Lower lobe of right lung (tissue), 2 donors: ENCODE results near the gene AARS1. TPM values are rescaled to one million over a fixed set of nuclear protein-coding genes. Genes with fewer than 3 reads are reported as not detected.
"Not testable (repeated sequence)": the region's sequence is repeated elsewhere in the genome, so short reads cannot be mapped to it uniquely, and the experiment has no call there.

Experiments used
- ATAC-seq, 2 donors: fragments of 200-7000 bp; cut with Tn5 transposase; one replicate each; pipeline ENCODE4 v1.9.1; 2020 to 2022; ENCODE audit warnings: mild to moderate bottlenecking in 2 of 2, moderate library complexity in 2 of 2
- DNase-seq: peaks from one replicate; pipeline ENCODE4 v3.0.0-alpha.2; 2020
- H3K27ac ChIP-seq: fragments of 200-600 bp; one replicate; pipeline ENCODE4 v1.8.0; 2022
- H3K27me3 ChIP-seq: fragments of 200-600 bp; one replicate; pipeline ENCODE4 v1.8.0; 2022; ENCODE audit warnings: low read depth
- H3K36me3 ChIP-seq: fragments of 200-600 bp; one replicate; pipeline ENCODE4 v1.8.0; 2022; ENCODE audit warnings: mild to moderate bottlenecking
- H3K4me1 ChIP-seq: fragments of 200-600 bp; one replicate; pipeline ENCODE4 v1.8.0; 2022
- H3K4me3 ChIP-seq: fragments of 200-600 bp; one replicate; pipeline ENCODE4 v1.8.0; 2022; ENCODE audit warnings: mild to moderate bottlenecking
- H3K9me3 ChIP-seq: fragments of 200-600 bp; one replicate; pipeline ENCODE4 v1.8.0; 2022
- intact Hi-C: fragments of 100-400 bp; cut with DNase I; formaldehyde crosslinking; loops from one replicate; pipeline ENCODE4 v1.11.0; 2022
- total RNA-seq: library from RNA; stranded (reverse); fragmentation: NEBNext Ultra II Directional; extraction: Animal tissue kit (Norgen Biotek cat#: 25700); gene quantifications from one replicate; pipeline ENCODE4 v1.2.1, GENCODE V29; 2021
- donor health status: DM: no; HTN: yes; CAD: no; lungs with severe emphysema.

The AARS1 gene
- total RNA-seq, 1 donor from 2014 or later = 101 TPM

DNA sequence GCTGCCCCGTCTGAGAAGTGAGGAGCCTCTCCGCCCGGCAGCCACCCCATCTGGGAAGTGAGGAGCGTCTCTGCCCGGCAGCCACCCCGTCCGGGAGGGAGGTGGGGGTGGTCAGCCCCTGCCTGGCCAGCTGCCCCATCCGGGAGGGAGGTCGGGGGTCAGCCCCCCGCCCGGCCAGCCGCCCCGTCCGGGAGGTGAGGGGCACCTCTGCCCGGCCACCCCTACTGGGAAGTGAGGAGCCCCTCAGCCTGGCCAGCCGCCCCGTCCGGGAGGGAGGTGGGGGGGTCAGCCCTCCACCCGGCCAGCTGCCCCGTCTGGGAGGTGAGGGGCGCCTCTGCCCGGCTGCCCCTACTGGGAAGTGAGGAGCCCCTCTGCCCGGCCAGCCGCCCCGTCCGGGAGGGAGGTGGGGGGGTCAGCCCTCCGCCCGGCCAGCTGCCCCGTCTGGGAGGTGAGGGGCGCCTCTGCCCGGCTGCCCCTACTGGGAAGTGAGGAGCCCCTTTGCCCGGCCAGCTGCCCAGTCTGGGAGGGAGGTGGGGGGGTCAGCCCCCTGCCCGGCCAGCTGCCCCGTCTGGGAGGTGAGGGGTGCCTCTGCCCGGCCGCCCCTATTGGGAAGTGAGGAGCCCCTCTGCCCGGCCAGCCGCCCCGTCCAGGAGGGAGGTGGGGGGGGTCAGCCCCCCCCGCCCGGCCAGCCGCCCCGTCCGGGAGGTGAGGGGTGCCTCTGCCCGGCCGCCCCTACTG, 84.5 kb downstream of the AARS1 start:
- H3K27me3 ChIP-seq, H3K27ac ChIP-seq, ATAC-seq, H3K4me3 ChIP-seq, DNase-seq, H3K36me3 ChIP-seq, H3K4me1 ChIP-seq, intact Hi-C loops, H3K9me3 ChIP-seq: not testable (repeated sequence)

- H3K36me3 ChIP-seq, DNase-seq, H3K27ac ChIP-seq, H3K27me3 ChIP-seq, H3K4me1 ChIP-seq, H3K4me3 ChIP-seq, H3K9me3 ChIP-seq, intact Hi-C loops, ATAC-seq: not testable (repeated sequence)
Observed at GRCh38 chr16:70204010-70204409, 85.3 kb downstream of the AARS1 start.

DNA sequence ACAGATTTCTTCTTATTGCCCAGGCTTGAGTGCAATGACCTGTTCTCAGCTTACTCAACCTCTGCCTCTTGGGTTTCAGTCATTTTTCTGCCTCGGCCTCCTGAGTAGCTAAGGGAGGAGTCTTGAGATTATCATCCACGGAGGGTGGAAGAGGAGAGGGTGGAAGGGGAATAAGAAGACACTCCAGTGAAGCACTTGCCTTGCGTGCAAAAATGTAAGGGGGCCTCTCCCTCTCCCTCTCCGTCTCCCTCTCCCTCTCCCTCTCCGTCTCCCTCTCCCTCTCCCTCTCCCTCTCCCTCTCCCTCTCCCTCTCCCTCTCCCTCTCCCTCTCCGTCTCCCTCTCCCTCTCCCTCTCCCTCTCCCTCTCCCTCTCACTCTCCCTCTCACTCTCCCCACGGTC, 85.8 kb downstream of the AARS1 start:
- DNase-seq, intact Hi-C loops, ATAC-seq, H3K4me1 ChIP-seq, H3K27ac ChIP-seq, H3K9me3 ChIP-seq, H3K4me3 ChIP-seq, H3K27me3 ChIP-seq, H3K36me3 ChIP-seq: not testable (repeated sequence)

Other genes with a start within 250 kb of the AARS1 start
- 20.1 TPM for gene PDPR, start 175.2 kb downstream of the AARS1 start, total RNA-seq
- 1.0 TPM for gene CLEC18C, start 115.7 kb downstream of the AARS1 start, total RNA-seq
- gene EXOSC6, start 37.6 kb downstream of the AARS1 start, total RNA-seq = 21.4 TPM
- gene DDX19B, start 9.7 kb upstream of the AARS1 start, total RNA-seq = 28.3 TPM
- 24.5 TPM for gene DDX19A, start 57.4 kb upstream of the AARS1 start, total RNA-seq
- gene ST3GAL2, start 149.6 kb upstream of the AARS1 start, total RNA-seq = 31.8 TPM
- 23.8 TPM for gene FCSK, start 165.1 kb upstream of the AARS1 start, total RNA-seq
- 62.0 TPM for gene COG4, start 234.0 kb upstream of the AARS1 start, total RNA-seq
- 176 TPM for gene SF3B3, start 234.3 kb upstream of the AARS1 start, total RNA-seq